Effector CD8-positive, alpha-beta T cell (primary cell): ENCODE data around the gene CCR3.

Experiments
- DNase-seq: peaks from one replicate; lab custom pipeline; 2025; lab: John Stamatoyannopoulos, UW

The CCR3 gene

GRCh38 chr3:46298871-46299607, 56.8 kb downstream of the CCR3 start:
- DNase-seq: no peak

GRCh38 chr3:46299608-46300460, 57.6 kb downstream of the CCR3 start:
- DNase-seq: no peak

DNA sequence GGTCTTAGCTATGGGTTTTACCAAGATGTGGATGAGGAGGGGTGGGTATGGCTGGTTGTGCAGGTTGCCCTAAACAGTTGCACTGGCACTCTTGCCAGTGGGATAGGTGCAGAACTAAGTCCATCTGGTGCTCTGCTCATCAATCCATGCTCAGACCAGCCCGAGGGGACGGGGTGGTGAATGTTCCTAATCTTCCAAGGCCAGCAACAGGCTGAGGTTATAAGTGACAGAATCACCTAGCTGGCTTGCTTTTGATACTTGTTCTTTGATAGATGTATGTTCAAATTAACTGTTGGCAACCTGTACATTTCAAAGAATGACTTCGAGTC, 58.2 kb downstream of the CCR3 start:
- no peak for DNase-seq

DNA sequence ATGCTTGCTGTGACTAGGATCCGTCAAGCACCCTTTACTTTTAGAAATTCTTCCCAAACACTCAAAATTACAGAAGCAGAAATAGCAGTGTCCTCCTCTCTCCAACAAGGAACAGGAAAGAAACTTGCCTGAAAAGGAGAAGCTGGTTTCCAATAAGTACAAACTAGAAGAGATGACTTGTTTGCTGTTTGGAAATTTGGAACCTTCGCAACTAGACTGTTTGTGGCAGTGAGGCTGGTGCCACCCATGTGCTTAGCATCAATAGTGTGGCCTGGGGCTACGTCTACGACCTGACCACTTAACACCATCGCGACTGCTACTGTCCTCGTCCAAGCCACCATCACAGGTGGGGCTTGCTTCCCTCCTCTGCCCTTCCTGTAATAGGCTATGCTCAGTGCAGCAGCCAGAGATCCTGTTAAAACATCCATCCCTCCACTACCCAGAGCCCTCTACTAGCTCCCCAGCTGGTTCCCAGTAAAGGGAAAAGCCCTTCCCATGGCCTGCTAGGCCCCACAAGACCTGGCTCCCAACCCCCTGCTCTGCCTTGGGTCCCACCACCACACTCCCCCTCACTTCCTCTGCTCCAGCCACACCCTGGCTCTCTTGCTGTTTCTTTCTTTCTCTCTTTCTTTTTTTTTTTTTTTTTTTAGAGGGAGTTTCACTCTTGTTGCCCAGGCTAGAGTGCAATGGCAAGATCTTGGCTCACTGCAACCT, 59.0 kb downstream of the CCR3 start:
- DNase-seq: no peak

DNA sequence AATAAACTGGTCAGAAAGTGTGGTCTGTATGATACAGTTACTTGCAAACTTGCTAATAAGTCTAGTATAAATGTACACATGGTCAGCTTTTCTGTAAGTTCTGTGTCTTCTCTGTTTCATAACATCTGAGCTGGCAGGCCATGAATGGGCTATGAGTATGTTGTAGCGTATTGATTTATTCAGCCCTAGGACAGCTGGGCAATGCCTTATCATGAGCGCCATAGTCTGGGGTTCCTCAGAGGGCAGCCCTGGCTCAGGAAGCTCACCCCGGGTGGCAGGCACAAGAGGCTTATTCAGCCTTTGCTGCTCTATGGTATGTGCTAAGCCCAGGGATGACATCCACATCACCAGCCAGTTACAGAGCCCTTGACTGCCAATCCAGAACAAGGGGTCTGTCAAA, 61.0 kb downstream of the CCR3 start:
- no peak for DNase-seq

- no peak for DNase-seq
Measured at GRCh38 chr3:46304739-46305138, 62.5 kb downstream of the CCR3 start.

DNA sequence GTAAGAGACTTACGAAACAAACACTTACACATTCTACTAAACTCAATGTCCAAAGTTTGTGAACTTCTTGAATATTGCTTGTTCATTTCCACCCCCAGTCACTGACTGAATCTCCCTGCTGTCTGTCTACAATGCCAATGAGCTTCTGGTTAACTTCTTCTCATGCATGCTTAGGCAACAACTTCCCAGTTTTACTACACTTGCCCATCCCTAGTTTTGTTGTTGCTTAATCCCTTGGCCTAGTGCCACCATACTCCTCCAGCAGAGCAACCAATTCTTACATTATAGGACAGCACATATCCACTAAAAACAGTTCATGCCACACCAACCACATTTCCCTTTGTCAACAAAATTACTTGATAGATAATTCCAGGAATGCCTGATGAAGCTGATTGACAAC, 70.7 kb downstream of the CCR3 start:
- DNase-seq: no peak

DNA sequence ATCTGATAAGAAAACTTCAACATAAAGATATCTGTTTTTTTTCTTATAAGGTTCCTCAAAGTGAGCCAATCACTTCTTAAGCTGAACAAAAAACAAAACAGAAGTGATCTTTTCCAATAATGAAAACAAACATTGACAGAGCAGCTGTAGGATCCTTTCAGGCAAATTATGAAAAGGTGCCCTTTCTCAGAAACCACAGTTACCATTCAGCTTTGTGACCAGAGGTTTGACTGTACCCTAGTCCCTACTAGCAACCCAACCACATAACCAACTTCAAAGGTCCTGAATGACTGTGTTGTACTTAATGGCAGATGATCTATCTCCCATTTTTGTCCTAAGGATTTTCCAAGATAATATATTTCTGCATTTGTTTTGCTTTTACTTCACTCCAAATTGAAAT, 72.3 kb downstream of the CCR3 start:
- no peak for DNase-seq

DNA sequence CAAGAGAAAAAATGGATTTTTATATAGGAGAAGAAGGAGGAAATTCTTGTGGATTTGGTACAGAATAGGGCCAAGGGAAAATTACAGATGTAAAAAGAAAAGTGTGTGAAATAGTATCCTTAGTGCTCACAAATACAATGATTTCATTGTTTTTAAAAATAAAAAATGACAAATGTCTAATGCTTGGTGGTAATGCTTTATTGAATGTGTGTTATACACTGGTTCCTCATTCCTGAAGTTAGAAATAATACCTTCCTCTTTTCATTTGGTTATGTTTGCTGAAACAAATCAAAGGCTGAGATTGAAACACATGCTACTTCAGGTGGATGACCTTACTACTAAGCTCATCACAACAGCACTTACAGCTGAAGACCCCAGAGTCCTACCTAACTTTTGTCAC, 73.9 kb downstream of the CCR3 start:
- DNase-seq: no peak
